Measurements from ENCODE around the gene RXRA. TPM values are rescaled to one million over a fixed set of nuclear protein-coding genes. Genes with fewer than 3 reads are reported as not detected.

RXRA gene
- total RNA-seq, 1 donor from 2014 or later: 14.4 TPM

DNA sequence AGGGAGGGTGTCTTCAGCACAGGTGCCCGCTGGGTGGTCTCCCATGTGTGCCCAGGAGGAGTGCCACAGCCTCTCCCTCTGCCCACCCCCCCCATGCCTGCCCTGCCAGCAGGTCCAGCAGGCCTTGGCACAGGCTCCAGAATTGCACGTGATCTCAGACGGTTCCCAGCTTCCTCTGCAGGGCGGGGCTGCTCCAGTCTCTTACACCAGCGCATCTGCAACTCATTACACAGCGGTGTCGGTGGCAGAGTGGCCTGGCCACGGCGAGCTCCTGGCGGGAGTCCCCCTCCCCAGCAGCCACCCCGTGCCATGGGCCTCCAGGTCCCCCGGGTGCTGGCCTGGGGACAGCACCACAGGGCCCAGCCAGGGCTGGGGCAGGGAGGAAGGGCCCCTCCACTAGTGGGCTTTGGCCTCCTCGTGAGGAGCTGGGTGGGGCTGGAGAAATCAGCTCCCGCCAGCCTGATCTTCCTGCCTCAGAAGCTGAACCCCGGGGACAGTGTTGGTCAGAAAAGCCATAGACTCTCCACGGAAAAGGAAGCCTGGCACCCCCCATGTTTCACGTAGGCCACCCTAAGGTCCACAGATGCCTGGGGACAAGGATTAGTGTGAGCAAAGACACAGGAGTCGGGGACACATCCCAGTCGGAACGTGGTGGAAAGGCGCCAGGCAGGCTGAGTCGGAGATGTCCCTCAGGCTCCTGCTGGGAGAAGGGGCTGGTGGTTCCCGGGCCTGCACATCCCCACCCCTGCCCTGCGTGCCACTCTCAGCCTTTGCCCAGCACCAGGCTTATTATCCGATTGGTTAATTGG, 40.2 kb downstream of the RXRA start:
- DNase-seq (ENCODE audit: low read depth, low spot score): peak; percentile 46

DNA sequence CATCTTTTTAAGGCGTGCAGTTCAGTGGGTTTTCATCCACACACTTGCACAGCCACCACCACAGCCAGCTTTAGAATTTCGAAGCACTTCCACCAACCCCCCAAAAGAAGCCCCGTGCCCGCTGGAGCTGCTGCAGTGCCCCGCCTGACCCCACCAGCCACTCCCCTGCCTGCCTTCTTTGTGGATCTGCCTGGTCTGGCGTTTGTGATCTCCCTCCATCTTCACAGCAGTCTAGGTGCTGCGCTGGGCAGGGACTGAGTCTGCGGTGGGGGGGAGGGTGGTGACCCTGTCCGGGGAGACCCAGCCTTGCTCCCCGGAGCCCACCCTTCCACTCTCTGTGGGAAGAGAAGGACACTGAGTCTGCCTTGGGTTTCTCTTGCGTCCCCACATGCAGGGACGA, 40.8 kb downstream of the RXRA start:
- no peak for DNase-seq (ENCODE audit: low read depth, low spot score)

DNA sequence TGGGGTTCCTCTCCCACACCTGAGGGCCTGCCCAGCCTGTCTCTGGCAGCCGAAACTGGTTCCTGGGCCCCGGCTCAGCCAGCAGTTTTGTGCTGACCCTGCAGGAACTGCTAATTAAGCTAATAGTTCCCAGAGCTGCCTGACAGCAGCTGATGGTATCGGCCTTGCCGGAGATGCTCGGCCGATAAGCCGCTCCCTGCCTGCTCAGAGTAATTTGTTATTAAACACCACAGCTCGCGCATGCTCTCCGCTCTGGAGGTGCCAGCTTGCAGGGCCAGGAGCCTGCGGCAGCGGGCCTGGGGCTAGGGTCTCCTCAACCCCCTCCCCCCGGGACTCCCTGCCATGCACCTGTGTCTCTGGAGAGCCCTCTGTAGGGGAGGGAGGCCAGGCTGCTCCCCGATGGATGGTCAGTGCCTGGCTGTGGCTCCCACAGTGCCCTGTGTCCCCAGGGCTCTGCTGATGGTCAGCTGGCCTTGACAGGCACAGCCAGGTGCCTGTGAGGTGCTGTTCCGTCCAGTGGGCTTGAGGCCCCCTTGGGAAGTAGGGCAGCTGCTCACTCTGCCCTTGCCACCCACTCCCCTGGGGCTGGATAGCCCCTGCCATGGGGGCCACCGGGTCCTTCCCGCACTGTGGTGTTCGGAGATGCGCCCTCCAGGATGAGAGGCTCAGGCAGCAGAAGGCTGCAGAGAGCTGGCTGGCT, 41.7 kb downstream of the RXRA start:
- no peak for DNase-seq (ENCODE audit: low read depth, low spot score)

DNA sequence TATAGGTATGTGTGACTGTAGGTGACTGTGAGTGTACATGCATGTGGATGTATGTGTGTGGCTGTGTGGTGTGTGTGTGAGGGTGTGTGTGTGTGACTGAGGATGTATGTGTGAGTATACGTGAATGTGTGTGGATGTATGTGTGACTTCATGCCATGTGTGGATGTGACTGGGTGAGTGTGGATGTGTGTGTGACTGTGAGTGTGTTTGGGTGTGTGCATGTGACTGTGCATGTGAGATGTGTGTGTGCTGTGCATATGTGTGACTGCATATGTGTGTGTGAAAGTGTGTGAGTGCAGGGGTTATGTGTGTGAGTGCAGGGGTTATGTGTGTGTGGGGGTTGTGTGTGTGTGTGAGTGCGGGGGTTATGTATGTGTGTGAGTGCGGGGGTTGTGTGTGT, 42.3 kb downstream of the RXRA start:
- no peak for DNase-seq (ENCODE audit: low read depth, low spot score)

DNA sequence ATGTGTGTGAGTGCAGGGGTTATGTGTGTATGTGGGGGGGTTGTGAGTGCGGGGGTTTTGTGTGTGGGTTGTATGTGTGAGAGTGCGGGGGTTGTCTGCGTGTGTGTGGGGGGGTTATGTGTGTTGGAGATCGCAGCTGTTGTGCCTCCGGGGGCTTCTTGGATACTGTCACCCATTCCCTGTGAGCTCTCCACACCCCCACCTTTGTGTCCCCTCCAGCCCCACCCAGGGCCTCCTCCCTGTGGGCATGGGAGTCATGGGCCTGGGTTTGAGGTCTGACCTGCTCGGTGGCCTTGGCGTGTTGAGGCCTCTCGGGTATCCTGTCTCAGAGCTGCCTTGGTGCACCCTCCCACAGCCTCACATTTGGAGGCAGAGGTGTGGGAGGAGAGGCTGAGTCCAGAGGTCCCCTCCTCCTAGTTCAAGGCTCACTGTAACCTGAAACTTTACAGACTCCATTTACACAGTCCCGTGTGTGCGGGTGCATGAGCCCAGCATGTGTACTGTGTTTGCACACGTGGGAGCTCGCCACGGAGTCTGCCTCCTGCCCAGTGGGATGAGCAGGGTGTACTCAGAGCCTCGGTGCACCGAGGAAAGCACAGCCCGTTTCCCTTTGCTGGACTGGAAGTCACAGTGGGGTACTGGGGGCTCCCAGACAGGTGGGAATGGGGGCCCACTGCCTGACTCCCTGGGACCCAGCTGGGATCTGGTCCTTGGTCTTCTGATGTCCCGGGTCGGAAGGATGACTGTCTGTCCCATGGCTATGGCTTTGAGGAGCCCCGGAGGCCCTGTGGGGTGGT, 43.4 kb downstream of the RXRA start:
- DNase-seq (ENCODE audit: low read depth, low spot score): no peak

DNA sequence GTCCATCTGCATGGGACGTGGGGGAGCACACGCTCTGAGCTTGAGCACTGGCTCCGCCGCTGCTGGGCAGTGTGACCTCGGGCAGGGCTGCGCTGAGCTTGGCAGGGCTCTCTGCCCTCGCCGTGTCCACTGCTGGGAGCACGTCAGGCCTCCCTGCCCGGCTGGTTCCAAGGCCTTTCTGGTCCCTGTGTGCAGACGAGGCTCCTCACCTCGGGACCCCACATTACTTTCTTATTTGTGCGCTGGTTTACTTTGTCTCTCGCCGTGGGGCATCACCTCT, 43.9 kb downstream of the RXRA start:
- DNase-seq (ENCODE audit: low read depth, low spot score): no peak

DNA sequence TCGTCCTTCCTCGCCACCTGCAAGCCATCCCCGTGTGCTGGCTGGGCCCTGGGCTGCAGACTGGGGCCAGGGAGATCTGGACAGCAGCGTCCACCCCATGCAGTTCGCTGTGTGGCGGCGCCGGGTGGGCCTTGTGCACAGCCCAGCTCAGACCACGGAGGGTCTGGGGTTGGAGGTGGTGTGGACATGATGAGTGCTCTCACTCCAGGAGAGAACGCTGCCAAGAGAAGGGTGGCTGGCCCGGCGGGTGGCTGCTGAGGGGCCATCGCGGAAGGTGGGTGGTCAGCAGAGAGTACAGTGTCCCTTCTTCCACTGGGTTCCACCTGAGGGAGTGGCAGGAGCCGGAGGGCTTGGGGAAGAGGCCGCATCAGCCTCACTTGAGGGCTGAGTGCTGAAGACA, 44.4 kb downstream of the RXRA start:
- no peak for DNase-seq (ENCODE audit: low read depth, low spot score)

DNA sequence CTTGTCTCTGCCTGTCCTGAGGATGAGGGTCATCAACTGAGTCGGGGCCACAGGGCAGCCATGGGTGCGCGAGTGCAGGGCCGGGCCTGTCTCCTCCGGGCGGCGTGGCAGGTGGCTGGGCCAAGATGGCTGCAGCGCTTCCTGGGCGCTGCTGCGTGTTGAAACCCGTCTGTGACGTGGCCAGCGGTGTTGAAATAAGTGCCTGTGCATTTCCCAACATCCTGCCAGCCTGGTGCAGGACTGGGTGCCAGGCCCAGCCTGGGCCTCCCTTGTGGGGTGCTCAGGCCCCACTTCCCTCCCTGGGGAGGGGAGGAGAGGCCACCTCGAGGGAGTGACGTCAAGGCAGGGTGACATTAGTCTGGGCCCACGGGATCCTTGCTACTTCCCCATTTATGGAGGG, 45.5 kb downstream of the RXRA start:
- no peak for DNase-seq (ENCODE audit: low read depth, low spot score)

DNA sequence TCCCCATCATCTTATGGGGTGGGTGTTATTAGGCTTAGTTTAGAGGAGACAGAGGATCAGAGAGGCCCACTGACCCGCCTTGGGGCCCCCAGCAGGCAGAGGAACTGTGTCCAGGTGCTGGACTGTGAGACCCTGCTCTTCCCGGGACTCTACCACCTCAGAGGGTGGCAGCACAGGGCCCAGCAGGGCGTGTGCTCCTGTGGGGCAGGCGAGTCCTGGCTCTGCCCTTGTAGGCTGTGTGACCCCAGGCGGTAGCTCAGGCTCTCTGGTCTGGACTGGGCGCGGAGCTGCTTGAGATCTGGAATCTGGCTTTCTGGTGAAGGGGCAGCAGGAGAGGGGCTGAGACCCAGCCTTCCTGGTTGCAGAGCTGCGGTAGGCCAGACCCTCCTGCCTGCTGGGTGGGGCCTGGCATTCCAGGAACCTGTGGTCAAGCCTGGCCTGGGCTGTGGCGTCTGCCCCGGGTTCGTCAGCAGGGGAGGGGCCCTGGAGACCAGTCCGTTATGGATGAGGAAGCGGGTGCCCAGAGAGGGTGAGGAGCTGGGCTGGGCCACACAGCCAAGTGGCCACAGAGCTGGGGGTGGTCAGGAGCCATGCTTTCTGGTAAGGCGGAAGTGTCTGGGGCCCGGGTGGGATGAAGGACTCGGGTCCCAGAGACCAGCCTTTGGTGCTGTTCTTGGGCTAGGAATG, 46.5 kb downstream of the RXRA start:
- DNase-seq (ENCODE audit: low read depth, low spot score): no peak

DNA sequence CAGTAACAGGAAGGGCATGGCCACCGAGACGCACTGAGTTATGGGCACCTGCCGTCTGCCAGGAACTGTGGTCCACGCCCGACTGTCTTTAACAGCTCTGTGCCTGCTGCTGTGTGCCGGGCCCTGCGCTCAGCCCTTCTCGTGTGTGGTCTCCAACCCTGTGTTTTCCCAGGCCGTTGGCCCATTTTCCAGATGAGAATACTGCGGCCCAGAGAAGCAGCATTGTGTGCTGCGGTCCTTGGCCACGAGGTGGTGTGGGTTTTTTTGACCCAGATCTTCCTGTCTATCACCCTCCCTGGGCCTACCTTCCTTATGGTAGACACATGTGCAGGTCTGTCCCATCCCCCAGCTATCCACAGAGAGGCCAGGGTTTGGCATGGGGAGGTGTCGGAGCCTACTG, 47.0 kb downstream of the RXRA start:
- no peak for DNase-seq (ENCODE audit: low read depth, low spot score)

DNA sequence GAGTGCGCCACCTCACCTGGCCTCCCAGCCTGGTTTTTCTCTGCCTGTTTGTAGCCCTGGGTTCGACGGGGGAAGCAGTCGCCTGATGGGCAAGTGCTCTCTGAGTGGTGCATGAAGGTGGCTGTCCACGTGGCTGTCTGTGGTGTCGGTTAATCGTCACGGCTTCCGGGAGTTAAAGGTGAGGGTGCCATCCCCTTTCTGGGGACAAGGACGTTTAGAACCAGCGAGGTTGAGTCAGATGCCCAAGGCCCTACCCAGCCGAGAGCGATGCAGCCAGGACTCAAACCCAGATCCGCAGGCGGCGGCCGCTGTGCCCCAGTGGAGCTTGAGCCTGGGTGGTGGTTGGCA, 47.7 kb downstream of the RXRA start:
- DNase-seq (ENCODE audit: low read depth, low spot score): no peak

DNA sequence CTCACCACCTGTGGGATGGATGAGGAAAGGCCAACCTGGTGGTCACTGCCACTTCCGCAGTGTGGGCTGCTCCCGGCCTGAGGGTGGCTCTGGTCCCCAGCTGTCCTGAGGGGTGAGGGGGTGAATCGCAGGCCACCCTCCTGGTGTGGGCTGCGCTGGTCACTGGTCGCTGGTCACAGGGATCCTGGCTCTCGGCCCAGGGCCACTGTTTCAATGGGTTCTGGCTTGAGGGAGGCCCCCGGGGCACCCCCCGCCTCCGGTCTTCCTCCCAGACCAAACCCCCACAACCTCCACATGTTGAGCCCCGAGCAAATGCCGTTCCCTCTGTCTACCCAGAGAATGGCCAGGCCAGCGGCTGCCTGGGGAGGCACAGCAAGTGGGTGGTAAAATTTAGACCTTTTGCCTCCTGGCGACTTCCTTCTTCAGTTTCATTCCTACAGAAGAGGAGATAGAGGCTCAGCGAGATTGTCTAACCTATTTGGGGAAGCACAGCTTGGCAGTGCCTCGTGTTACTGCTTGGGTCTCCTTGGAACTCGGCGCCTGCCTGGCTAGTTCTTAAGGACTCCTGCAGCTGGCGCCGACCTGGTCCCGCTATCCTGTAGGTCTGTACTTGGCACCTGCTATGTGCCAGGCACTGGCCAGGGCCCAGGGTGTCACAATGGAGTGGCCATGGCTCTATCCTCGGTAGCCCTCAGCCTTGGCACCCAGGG, 48.2 kb downstream of the RXRA start:
- no peak for DNase-seq (ENCODE audit: low read depth, low spot score)

DNA sequence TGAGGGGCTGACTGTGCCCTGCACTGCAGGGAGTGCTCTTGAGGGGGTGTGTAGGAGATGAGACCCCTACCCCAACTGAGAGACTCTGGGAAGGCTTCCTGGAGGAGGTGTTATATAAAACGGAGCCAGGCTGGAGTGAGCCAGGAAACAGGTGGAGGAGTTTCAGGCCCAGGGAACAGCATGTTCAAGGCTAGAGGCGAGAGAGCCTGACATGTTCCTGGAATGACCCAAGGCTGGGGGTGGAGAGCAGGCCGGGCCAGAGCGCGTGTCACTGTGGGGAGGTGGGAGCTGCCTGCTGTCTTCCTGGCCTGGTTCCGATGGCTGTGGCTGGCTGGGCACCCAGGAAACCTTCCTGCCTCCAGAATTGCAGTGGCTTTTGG, 48.7 kb downstream of the RXRA start:
- DNase-seq (ENCODE audit: low read depth, low spot score): no peak

DNA sequence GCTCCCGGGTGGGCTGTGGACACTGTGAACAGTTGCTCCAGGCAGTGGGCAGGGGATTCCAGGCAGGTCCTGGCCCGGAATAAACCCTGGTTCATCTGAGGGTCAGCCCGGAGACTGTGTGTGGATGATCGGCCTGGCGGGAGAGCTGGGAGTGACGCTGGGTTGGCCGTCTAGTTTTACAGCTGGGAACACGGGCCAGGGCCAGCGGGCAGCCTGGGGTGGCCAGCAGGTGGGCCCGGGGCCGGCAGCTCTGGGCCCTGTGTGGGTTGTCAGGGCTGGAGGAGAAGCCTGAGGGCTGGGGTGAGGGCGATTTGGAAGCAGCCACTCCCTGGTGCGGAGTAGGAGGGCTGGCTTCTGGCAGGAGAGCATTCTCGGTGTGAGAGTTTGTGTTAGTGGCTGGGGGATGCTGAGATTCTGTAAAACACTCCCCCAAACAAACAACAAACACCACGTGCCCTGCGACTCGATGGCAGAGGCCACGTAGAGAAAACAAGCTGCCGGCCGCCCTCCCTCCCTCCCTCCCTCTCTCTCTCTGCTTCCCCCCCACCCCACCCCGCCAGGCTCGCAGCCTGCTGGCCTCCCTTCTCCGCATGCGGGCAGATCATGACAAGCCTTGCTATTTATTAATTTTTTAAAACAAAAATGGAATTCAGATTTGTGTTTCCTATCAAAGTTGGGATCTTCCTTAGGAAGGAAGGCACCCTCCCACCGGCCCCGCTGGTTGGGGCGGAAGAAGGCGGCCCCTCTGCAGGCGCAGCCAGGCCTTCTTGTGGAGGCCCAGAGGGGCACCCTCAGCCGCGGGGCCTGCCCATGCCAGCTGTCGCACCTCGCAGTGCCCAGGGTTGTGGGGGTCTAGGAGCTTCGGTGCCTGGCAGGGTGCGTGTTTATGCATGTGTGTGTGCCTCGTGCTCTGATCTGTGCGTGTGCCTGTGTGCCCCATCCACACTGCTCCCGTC, 49.5 kb downstream of the RXRA start:
- no peak for DNase-seq (ENCODE audit: low read depth, low spot score)

DNA sequence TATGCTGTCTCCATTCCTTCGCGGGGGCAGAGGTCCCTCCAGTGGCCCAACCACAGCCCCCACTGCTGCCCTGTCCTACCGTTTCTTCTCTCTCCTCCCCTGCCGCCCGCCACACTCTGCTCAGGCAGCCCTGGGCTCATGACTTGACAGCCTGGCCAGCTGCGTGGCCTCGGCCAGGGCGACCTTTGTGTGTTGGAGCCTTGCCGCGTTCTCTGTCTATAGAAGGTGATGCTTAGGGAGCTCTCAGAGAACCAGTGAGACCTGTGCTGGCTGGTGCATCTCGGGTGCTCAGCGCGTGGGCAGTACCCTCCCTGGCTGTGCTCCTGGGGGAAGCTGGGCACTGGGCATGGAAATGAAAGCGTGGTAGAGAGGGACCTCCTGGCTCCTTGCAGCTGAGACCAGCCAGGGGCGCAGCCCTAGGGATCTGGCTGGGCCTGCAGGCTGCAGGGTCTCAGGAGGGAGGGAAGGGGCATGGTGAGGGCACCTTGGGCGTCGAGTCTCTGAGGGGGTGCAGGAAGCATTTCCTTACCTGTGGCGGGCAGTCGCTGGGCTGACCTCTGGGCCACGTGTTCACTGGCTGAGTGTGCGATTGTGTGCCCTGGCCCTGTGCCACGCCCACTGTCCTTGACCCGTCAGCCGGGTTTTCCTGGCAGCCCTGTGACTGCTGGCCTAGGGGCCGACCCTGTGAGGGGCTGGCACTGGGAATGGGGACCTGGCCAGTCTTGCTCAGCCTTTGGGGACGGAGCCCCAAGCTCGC, 50.3 kb downstream of the RXRA start:
- no peak for DNase-seq (ENCODE audit: low read depth, low spot score)

DNA sequence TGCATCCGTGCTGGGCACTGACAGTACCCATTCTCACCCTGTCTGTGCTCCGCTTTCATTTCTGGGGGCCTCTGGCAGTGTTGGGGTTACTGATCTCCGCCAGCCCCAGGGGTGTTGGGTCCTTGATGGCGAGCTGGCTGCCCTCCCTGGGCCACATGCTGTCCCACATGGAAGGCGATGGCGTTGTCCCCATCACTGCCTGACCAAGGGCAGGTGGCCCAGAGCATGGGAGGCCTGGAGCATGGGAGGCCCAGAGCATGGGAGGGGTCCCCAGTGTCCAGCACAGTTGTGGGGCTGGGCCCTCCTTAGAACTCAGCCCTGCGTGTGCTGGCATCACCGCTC, 50.9 kb downstream of the RXRA start:
- no peak for DNase-seq (ENCODE audit: low read depth, low spot score)

DNA sequence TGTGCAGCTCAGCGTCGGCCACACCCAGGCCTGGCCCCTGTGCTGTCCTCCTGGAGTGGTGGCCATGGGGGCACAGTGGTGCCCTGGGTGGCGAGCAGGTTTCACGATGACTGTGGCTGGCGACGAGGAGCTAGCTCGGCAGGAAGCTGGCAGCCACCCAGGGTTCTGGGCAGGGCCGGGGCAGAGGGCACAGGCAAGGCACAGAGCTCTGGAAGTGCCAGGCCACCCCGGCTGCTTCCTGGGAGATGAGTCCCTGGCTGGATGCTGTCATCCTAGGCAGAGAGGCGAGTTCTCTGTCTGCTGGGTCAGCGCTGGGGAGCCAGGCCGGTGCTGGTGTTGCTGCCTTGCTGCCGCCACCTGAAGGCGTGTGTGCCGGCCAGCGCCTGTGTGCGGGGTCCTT, 51.7 kb downstream of the RXRA start:
- no peak for DNase-seq (ENCODE audit: low read depth, low spot score)

DNA sequence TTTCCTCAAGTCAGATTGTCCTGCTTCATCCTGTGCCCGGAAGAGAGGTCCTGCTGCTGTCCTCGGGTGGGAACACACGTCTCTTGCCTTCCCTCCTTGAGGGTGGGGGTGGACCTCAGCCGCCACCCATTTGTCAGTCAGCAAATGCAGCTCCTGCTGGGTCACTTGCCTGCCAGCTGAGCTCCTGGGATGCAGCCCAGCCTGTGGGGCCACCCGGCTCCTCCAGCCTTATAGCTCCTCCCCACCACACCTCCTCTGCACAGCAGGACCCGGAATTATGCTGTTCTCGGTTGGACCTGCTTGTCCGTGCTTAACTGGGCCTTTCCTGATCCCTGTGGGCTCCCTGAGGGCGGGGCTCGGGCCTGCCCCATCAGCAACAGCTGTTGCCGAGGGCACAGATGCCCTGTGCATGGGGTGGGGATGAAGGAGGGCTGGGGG, 52.7 kb downstream of the RXRA start:
- DNase-seq (ENCODE audit: low read depth, low spot score): no peak

DNA sequence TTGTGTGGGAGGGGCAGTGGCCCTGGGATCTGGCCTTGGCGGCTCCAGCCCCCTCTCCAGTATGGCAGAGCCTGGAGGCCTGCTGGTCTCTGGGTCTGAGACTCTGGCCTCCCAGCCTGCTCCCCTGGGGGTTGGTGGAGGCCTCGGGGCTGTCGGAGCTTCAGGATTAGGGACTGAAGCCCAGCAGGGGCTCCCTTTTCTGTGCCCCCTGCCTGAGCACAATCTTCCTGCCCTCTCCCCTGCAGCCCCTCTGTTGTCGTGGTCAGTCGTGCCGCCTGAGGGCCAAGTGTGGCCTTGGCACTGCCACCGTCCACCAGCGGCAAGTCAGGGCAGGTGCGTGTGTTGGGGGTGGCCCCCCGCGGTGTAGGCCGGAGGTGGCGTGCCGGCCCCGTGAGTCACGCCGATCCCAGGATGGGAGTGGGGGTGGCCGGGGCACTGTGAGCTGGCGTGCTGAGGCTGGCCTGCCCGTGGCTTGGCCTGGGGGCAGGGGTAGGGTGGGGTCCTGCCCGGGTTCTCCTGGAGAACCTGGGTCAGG, 53.6 kb downstream of the RXRA start:
- DNase-seq (ENCODE audit: low read depth, low spot score): no peak

All from pulmonary artery endothelial cell (primary cell).